Measurements from ENCODE around the gene CAV1. TPM values are rescaled to one million over a fixed set of nuclear protein-coding genes. Genes with fewer than 3 reads are reported as not detected.

CAV1 gene
- total RNA-seq, 1 donor from 2014 or later: 531 TPM

DNA sequence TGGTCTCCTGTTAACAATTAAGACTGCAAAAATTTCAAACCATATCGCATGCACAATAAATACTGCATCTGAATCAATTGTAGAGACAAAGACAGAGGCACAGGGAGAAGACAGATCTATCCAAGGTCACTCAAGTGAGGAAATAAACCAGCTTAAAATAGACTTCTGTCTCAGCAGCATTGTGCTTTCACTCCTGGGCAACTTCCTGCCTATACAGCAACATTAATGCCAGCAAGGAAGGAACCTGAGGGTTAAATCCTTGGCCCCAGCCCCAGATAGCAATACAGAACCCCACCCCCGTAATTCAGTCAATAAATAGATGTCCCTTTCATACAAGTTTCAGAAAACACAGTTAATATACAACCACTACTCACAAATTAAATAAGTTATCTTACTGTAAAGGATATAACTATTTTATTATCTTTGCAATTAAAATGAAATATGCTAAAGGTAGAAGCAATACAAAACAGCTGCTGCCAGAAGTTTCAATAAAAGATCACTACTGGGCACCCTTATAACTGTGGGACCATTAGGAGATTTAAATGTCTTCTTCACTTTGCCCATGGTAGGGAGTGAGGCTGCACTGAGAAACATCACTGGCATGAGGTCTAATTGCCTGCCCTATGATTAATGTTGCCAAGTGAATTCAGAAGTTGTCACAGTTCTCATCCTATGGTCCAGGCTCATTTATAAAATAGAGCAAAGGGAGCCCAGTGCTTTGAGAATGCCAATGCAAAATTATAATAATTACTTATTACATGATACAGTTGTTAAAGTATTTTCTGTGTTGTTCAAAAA, 49.4 kb downstream of the CAV1 start:
- Histone ChIP-seq H3K9me3 (no peaks in the 10 kb centered on the region), H3K36me3 (no peaks in the 10 kb centered on the region), H3K4me3 (no peak overlapping the region), H3K4me1 (peaks cover 63% of the 10 kb centered on the region), H3K27ac (no peak overlapping the region), H3K27me3 (ENCODE audit: low read depth) (no peaks in the 10 kb centered on the region)
- ATAC-seq (no peak), DNase-seq (no peak)
- TF ChIP-seq CTCF (IDR thresholded peaks at IDR 0.05): no peak
- intact Hi-C loops (cut with DNase I): no loop called here

GRCh38 chr7:116575853-116576252, 51.0 kb downstream of the CAV1 start:
- ATAC-seq (peak in 1 of 2 donors; percentile 31), DNase-seq (no peak)
- Histone ChIP-seq H3K27ac (no peak overlapping the region), H3K9me3 (no peaks in the 10 kb centered on the region), H3K4me3 (no peak overlapping the region), H3K4me1 (peaks cover 61% of the 10 kb centered on the region), H3K27me3 (ENCODE audit: low read depth) (no peaks in the 10 kb centered on the region), H3K36me3 (no peaks in the 10 kb centered on the region)
- TF ChIP-seq CTCF (IDR thresholded peaks at IDR 0.05): no peak
- intact Hi-C loops (cut with DNase I): no loop called here

DNA sequence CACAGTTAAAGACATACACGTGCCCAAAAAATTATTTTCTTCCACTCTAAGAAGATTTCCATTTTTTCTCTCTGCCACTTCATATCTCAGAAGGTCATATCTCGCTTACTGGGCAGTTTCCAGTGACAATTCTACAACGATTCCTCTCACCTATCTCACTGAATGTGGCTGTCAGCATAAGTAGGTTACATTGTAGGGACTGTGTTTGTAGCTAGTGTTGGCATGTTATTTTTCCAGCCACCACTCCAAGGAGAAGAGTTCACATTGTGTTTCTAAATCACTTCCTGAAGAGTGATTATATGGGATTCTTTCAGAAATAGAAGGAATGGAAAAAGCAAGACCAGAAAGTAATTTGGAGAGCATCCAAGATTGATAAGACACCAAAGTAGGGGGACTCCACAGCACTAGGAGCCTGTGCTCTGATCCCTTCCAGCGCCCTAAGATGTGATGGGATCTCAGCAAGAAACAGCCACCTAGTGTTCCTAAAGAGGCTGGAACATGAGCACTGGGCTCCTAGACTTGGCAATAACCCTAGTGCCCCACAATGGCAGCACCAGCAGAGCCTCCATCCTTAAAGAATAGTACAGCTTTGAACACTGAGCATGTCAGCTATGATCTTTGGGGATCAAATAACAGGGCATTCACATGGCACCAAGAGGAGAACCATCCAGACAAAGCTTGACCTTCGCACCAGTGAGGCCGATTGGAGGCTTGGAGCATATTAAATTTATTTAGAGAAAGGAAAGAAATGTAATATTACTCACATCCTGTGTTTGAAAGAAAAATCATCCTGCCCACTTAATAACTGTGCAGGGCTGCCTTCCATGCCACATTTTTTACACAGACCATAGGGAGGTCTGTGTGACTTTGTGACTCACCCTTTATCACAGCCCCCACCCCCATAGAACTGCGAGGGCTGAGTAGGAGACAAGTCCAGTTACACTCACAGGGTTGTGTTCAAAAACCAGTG, 51.8 kb downstream of the CAV1 start:
- DNase-seq: no peak
- intact Hi-C loops (cut with DNase I): no loop called here
- peak overlapping the region; percentile 25 for H3K27ac ChIP-seq

DNA sequence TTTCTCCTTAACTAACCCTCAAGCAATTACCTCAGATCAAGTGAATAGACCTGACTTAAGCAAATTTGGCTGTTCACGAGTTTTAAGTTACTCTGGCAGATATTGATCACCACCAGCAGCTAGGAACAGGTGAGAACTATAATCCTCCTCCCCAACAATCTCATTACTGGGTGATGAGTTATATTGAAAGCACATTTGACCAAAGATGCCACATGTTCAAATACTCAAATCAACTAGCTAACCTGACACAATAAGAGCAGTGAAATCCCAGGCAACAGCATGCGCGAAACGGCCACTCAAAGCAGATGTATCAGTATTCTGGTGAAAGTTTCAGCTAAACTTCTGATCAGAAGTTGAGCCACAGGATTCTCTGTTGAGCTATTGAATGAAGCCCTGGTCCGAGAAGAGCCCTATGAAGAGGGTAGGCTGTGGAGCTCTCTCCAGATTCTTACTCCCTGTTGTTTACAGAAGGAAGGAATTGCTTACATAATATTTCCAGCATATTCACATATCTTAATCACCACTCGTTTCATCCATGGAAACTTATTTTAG, 52.6 kb downstream of the CAV1 start:
- Histone ChIP-seq H3K27me3 (ENCODE audit: low read depth) (no peaks in the 10 kb centered on the region), H3K27ac (no peak overlapping the region), H3K9me3 (no peaks in the 10 kb centered on the region), H3K4me1 (peaks cover 47% of the 10 kb centered on the region), H3K4me3 (no peak overlapping the region), H3K36me3 (no peaks in the 10 kb centered on the region)
- DNase-seq: no peak
- no peak for ATAC-seq
- TF ChIP-seq CTCF (IDR thresholded peaks at IDR 0.05): no peak
- intact Hi-C loops (cut with DNase I): no loop called here

More for the DNA sequence above, 51.8 kb downstream of the CAV1 start:
- ATAC-seq: peak; percentile 51 to 57
- Histone ChIP-seq H3K4me3 (no peak overlapping the region), H3K9me3 (no peaks in the 10 kb centered on the region), H3K36me3 (no peaks in the 10 kb centered on the region), H3K4me1 (peaks cover 53% of the 10 kb centered on the region), H3K27me3 (ENCODE audit: low read depth) (no peaks in the 10 kb centered on the region)
- no peak for TF ChIP-seq CTCF (IDR thresholded peaks at IDR 0.05)

GRCh38 chr7:116578526-116578925, 53.7 kb downstream of the CAV1 start:
- Histone ChIP-seq H3K27me3 (ENCODE audit: low read depth) (no peaks in the 10 kb centered on the region), H3K36me3 (no peaks in the 10 kb centered on the region), H3K4me3 (no peak overlapping the region), H3K9me3 (no peaks in the 10 kb centered on the region), H3K27ac (no peak overlapping the region), H3K4me1 (peaks cover 45% of the 10 kb centered on the region)
- DNase-seq: no peak
- TF ChIP-seq CTCF (IDR thresholded peaks at IDR 0.05): no peak
- intact Hi-C loops (cut with DNase I): no loop called here
- no peak for ATAC-seq
